Activated naive CD8-positive, alpha-beta T cell treated with anti-CD3 and anti-CD28 coated beads, Interleukin-2, amount 50 U/mL, for 24 hours (primary cell): ENCODE measurements around the gene WDFY4.

Source experiments
- ATAC-seq: fragments of 150-1000 bp; cut with Tn5 transposase; one replicate; pipeline ENCODE4 v1.10.0; 2021
- DNase-seq: peaks from one replicate; pipeline ENCODE4 v3.0.0; 2021
- H3K27ac Mint-ChIP-seq: one replicate; pipeline ENCODE4 v1.8.0; 2021; ENCODE audit warnings: mild to moderate bottlenecking, mixed read lengths
- H3K27me3 Mint-ChIP-seq: one replicate; pipeline ENCODE4 v1.8.0; 2021; ENCODE audit warnings: mixed read lengths
- H3K36me3 Mint-ChIP-seq: one replicate; pipeline ENCODE4 v1.8.0; 2021; ENCODE audit warnings: low read depth, mixed read lengths
- H3K4me1 Mint-ChIP-seq: one replicate; pipeline ENCODE4 v1.8.0; 2021; ENCODE audit warnings: mixed read lengths
- H3K4me3 Mint-ChIP-seq: one replicate; pipeline ENCODE4 v1.8.0; 2021; ENCODE audit warnings: mild to moderate bottlenecking, moderate library complexity, mixed read lengths
- H3K9me3 Mint-ChIP-seq: one replicate; pipeline ENCODE4 v1.8.0; 2021; ENCODE audit warnings: mixed read lengths

Gene WDFY4

DNA sequence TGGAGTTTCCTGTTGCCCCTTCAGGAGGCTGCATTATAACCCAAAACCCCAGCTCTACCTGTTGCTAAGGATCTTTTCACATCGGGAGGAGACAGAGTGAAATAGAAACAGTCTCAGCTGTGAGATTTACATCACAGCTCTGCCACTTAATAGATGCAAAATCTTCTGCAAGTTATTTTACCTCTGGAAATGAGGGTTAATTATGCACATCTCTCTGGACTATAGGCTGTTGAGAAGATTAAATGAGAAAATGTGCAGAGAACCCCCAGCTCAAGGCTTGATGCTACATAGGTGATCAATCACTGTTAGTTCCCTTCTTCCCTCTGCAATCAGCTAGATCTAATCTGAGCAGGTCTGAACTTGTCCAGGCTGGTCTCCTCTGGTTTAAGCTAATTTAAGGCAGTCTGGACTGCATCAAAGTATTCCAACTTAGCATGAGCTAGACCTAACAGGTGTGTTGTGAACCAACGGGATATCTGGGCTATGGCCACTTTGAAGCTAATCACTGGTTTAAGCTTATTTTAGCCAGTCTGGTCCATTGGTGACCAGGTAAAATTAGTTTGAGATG, 263.9 kb downstream of the WDFY4 start:
- no peaks in the 10 kb centered on the region for H3K4me1 Mint-ChIP-seq
- no peak for ATAC-seq
- no peaks in the 10 kb centered on the region for H3K9me3 Mint-ChIP-seq
- no peak for DNase-seq
- H3K36me3 Mint-ChIP-seq = no peaks in the 10 kb centered on the region
- no peak overlapping the region for H3K4me3 Mint-ChIP-seq
- H3K27ac Mint-ChIP-seq = no peak overlapping the region
- no peaks in the 10 kb centered on the region for H3K27me3 Mint-ChIP-seq

DNA sequence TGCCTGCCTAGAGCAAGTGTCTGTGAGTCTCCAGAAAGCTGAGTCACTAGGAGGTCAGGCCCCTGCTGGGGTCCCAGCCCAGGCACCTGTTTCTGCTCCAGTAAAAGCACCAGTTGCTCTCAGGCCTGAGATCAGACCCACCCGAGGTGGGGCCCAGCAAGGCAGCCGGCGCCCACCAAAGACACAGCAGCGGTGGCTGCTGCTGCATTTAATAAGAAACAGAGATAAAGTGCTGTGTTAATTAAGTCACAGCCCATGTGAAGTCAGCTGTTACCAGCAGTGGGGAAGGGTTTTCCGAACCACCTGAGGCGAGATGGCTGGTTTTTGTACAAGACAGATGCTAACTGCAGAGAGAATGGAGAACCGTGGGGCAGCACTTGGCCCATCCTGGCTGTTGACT, 267.0 kb downstream of the WDFY4 start:
- no peak for ATAC-seq
- no peaks in the 10 kb centered on the region for H3K9me3 Mint-ChIP-seq
- no peaks in the 10 kb centered on the region for H3K27me3 Mint-ChIP-seq
- no peak for DNase-seq
- H3K27ac Mint-ChIP-seq = no peak overlapping the region
- no peaks in the 10 kb centered on the region for H3K4me1 Mint-ChIP-seq
- H3K36me3 Mint-ChIP-seq = no peaks in the 10 kb centered on the region
- no peak overlapping the region for H3K4me3 Mint-ChIP-seq

DNA sequence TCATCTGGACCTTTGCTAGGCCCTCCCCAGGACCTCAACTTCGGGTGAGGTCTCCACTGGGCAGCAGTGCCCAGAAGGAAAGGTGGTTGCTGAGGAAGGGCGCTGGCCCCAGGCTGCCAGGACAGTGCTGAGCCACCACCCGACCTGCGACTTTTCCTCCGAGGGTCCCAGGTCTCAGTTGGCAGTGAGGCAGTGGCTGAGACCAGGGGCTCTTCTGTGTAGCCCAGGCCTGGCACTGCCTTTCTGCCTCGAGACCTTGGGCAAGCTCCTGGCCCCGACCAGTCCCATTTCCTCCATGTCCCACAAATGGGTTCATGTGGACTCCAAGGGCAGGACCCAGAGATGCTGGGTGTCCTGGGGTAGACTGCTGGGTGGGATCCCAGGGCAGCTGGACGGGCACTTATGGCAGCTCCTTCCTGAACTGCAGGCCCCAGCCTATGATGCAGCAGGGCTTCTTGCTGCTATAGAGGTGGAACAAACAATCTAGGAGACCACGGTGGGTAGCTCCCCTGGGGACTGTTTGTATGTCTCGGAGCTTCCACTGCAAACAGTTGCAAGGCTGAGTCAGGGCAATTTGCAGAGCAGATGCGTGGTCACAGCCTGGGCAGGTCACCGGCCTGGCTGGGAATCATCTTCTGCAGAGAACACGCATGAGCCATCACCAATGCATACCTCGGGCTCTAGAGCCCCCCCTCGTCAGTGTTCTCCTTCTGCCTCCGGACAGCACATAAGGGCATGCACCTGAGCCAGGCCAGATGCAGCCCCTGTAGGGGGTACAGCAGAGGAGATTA, 272.9 kb downstream of the WDFY4 start:
- no peak overlapping the region for H3K27ac Mint-ChIP-seq
- ATAC-seq (no peak), DNase-seq (no peak)
- H3K36me3 Mint-ChIP-seq = no peaks in the 10 kb centered on the region
- H3K9me3 Mint-ChIP-seq = no peaks in the 10 kb centered on the region
- H3K4me3 Mint-ChIP-seq = no peak overlapping the region
- no peaks in the 10 kb centered on the region for H3K27me3 Mint-ChIP-seq
- no peaks in the 10 kb centered on the region for H3K4me1 Mint-ChIP-seq

DNA sequence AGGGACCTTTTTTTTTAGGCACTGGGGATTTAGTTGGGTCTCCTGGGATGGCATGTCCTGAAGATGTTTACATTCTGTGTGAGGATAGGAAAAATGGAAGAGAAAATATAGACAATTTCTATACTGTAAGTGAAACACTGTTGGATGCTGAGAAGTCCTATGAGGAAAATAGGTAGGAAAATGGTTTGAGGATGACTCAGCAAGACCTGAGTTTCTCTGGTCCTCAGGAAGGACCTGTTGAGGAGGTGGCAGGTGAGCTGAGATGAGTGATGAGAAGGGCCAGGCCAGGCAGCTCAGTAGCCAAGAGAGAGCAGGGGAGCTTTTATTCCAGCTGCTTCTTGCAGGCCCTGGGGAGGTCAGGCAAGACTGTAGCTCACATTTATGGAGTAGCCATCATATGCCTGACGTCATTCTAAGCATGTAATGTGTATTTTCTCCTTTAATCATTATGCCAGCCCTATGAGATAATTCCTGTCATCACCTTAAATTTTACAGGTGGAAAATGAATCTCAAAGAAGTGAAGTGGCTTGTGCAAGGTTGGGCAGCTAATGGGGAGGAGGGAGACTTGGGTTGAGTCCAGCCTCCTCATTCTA, 274.0 kb downstream of the WDFY4 start:
- no peaks in the 10 kb centered on the region for H3K36me3 Mint-ChIP-seq
- DNase-seq (no peak), ATAC-seq (no peak)
- H3K27ac Mint-ChIP-seq = peak overlapping the region; percentile 4
- no peaks in the 10 kb centered on the region for H3K4me1 Mint-ChIP-seq
- H3K4me3 Mint-ChIP-seq = no peak overlapping the region
- H3K27me3 Mint-ChIP-seq = no peaks in the 10 kb centered on the region
- no peaks in the 10 kb centered on the region for H3K9me3 Mint-ChIP-seq

DNA sequence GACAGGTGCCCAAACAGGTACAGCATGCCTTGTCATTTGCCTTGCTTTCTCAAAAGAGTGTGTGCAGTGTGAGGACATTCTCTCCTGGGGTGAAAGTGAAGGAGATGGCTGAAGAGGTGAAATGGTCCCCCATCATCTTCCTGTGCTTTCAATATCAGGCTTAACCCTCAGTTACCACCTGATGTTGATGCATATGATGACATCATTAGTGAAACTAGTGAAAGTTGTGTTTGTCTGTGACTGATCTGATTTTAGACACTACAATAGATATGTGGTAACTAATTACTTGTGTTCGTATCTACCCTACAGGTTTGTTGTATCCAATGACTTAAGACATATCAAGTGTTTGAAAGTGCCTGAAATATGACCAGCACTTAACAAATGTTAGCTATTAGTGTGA, 279.4 kb downstream of the WDFY4 start:
- H3K9me3 Mint-ChIP-seq = no peaks in the 10 kb centered on the region
- no peaks in the 10 kb centered on the region for H3K4me1 Mint-ChIP-seq
- ATAC-seq = no peak
- peaks cover 2% of the 10 kb centered on the region for H3K36me3 Mint-ChIP-seq
- H3K4me3 Mint-ChIP-seq = no peak overlapping the region
- no peak overlapping the region for H3K27ac Mint-ChIP-seq
- H3K27me3 Mint-ChIP-seq = no peaks in the 10 kb centered on the region
- DNase-seq = no peak

DNA sequence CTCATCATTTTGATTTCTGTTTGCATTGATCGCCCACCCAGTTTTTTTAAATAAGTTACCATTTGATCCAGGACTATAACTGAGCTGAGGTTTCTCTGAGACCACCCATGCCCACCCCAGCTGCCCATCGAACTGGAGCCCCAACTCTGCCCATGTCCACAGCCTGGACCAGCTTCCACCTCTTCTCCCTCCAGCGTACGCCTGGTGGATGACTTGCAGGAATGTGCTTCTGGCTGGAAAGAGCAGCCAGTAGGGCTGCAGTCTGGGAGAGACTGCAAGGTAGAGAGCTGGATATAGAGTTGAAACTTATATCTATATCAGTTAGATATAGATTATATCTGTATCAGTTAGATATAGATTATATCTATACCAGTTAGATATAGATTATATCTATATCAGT, 280.8 kb downstream of the WDFY4 start:
- ATAC-seq = no peak
- H3K4me3 Mint-ChIP-seq = no peak overlapping the region
- H3K27me3 Mint-ChIP-seq = no peaks in the 10 kb centered on the region
- no peaks in the 10 kb centered on the region for H3K4me1 Mint-ChIP-seq
- DNase-seq = no peak
- no peak overlapping the region for H3K27ac Mint-ChIP-seq
- H3K9me3 Mint-ChIP-seq = no peaks in the 10 kb centered on the region
- H3K36me3 Mint-ChIP-seq = peaks cover 2% of the 10 kb centered on the region

DNA sequence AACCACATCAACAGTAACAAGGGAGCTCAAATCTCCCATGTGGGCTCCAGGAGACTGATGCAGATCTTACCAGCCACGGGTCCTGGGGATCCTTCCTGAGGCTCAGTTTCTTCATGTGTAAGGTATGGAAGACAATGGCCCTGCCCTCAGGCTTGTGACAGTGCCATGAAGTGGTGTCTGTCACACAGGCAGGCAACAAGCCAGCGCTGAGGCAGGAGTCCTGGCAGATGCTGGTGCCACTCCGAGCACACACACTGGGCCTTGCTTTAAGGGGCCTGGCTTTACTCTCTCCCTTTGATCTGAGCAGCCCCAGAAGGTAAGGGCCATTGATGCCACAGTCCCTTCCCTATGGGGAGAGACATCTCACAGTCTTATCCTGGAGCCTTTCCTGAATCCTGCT, 283.4 kb downstream of the WDFY4 start:
- no peaks in the 10 kb centered on the region for H3K27me3 Mint-ChIP-seq
- DNase-seq = no peak
- H3K9me3 Mint-ChIP-seq = no peaks in the 10 kb centered on the region
- H3K4me1 Mint-ChIP-seq = no peaks in the 10 kb centered on the region
- ATAC-seq = no peak
- no peak overlapping the region for H3K27ac Mint-ChIP-seq
- peaks cover 2% of the 10 kb centered on the region for H3K36me3 Mint-ChIP-seq
- no peak overlapping the region for H3K4me3 Mint-ChIP-seq

DNA sequence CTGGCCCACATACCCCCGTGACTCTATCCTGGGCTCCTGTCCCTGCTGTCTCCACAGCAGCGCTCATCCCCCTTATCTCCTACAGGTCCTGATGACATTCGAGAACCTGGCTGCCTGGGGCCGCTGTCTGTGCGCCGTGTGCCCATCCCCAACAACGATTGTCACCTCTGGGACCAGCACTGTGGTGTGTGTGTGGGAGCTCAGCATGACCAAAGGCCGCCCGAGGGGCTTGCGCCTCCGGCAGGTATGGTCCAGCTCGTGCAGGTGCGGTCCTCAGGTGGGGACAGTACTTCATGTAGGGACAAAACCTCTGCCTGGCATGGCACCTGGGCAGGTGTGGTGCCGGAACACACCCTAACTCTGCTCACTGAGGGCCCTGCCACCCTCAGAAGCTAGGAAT, 285.4 kb downstream of the WDFY4 start:
- ATAC-seq = no peak
- DNase-seq = no peak
- Mint-ChIP-seq H3K4me3 (no peak overlapping the region), H3K4me1 (no peaks in the 10 kb centered on the region), H3K36me3 (peaks cover 2% of the 10 kb centered on the region), H3K27me3 (no peaks in the 10 kb centered on the region), H3K27ac (no peak overlapping the region), H3K9me3 (no peaks in the 10 kb centered on the region)

DNA sequence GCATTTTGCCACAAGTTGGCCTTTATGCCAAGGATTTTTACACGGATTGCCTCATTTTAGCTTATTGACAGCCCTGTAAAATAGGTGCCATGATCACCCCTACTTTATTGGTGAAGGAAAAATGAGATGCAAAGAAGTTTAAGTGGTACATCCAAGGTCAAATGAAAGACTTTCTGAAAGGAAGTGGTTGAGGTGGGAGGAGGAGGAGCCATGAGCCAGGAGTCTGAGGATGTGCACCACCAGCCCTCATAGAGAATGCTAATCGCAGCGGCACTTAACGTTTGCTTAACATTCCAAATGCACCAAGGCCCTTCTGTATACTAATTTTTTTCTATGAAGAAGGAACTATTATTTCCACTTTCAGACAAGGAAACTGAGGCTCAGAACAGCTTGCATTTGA, 286.0 kb downstream of the WDFY4 start:
- no peaks in the 10 kb centered on the region for H3K9me3 Mint-ChIP-seq
- no peak overlapping the region for H3K4me3 Mint-ChIP-seq
- no peaks in the 10 kb centered on the region for H3K4me1 Mint-ChIP-seq
- peaks cover 2% of the 10 kb centered on the region for H3K36me3 Mint-ChIP-seq
- no peak for ATAC-seq
- no peak for DNase-seq
- H3K27me3 Mint-ChIP-seq = no peaks in the 10 kb centered on the region
- H3K27ac Mint-ChIP-seq = no peak overlapping the region

DNA sequence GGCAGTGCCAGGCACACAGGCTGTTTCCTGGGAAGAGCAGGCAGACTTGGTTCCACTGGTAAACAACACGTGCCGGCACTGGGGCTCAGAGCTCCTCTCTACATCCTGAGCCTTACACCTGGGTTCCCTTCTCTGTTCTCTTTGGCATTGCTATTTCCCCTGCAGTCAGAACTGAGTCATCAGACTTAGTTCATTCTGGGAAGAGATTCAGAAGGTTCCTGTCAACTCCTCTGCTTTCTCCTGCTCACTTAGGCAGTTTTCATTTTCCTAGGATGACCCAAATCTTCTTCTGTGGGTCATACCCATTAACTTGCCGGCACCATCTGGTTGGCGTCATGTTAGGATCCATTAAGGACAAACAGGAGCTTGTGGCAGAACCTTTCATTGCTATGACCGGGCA, 288.4 kb downstream of the WDFY4 start:
- Mint-ChIP-seq H3K27me3 (no peaks in the 10 kb centered on the region), H3K4me1 (no peaks in the 10 kb centered on the region), H3K27ac (no peak overlapping the region), H3K36me3 (no peaks in the 10 kb centered on the region), H3K9me3 (no peaks in the 10 kb centered on the region), H3K4me3 (no peak overlapping the region)
- ATAC-seq (no peak), DNase-seq (no peak)

DNA sequence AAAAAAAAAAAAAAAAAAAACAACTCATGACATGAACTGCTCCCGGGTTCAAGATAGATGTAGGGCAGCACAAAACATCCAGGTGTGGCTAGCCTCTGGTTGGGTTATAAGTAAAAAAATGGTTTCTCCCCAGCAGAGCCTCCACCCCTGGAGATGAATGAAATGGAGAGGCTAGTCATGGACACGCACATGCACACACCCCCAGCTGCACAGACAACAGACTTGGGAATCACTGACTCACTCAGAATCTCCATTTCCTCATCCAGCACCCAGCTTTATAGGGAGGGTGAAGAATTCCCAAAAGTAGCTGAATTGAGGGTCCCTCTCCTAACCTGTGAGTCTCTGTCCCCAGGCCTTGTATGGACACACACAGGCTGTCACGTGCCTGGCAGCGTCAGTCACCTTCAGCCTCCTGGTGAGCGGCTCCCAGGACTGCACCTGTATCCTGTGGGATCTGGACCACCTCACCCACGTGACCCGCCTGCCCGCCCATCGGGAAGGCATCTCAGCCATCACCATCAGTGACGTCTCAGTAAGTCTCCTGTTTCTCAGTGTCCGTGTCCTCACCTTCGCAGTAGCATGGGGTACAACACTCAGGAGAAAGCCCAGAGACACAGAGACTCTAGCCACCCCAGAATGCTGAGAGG, 290.0 kb downstream of the WDFY4 start:
- H3K27me3 Mint-ChIP-seq = no peaks in the 10 kb centered on the region
- no peaks in the 10 kb centered on the region for H3K9me3 Mint-ChIP-seq
- DNase-seq (no peak), ATAC-seq (no peak)
- H3K27ac Mint-ChIP-seq = no peak overlapping the region
- no peak overlapping the region for H3K4me3 Mint-ChIP-seq
- H3K4me1 Mint-ChIP-seq = no peaks in the 10 kb centered on the region
- no peaks in the 10 kb centered on the region for H3K36me3 Mint-ChIP-seq

DNA sequence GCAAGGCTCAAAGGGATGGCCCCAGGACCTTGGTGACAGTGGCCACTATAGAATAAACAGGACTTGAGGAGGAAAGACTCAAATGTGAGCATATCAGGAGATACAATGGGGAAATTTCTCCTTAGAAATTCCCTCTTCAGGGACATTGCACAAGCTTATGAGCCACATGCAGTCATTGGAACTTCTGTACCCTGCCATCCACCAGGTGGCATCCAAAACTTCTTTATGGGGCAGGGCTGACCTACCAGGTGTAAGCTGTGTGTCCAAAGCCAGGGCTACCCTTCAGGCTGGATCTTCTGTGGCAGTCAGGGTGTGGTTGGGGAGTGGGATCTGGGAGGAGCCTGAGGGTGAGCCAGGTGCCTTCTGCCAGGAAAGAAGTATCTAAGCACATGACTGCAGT, 291.5 kb downstream of the WDFY4 start:
- no peak for DNase-seq
- H3K4me1 Mint-ChIP-seq = no peaks in the 10 kb centered on the region
- no peak for ATAC-seq
- no peaks in the 10 kb centered on the region for H3K27me3 Mint-ChIP-seq
- no peaks in the 10 kb centered on the region for H3K9me3 Mint-ChIP-seq
- no peak overlapping the region for H3K4me3 Mint-ChIP-seq
- no peak overlapping the region for H3K27ac Mint-ChIP-seq
- H3K36me3 Mint-ChIP-seq = no peaks in the 10 kb centered on the region

DNA sequence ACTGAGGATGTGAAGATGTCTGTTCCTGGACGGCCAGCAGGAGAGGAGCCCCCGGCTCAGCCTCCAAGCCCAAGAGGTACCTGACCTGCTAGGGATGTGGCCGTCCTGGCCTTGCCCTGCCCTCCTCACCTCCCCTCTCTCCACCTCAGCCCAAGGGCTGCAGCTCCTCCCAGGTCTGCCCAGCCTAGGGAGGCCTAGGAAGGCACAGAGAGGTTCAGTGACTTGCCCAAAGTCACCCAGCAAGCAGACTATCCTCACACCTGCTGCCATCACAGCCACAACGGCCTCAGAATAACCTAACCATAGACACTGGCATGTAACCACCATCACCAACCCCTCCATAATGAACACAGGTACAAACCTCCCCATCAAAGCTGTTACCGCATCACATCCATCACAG, 293.6 kb downstream of the WDFY4 start:
- DNase-seq (no peak), ATAC-seq (no peak)
- H3K4me1 Mint-ChIP-seq = no peaks in the 10 kb centered on the region
- H3K9me3 Mint-ChIP-seq = no peaks in the 10 kb centered on the region
- H3K4me3 Mint-ChIP-seq = no peak overlapping the region
- H3K27ac Mint-ChIP-seq = no peak overlapping the region
- no peaks in the 10 kb centered on the region for H3K36me3 Mint-ChIP-seq
- H3K27me3 Mint-ChIP-seq = no peaks in the 10 kb centered on the region

DNA sequence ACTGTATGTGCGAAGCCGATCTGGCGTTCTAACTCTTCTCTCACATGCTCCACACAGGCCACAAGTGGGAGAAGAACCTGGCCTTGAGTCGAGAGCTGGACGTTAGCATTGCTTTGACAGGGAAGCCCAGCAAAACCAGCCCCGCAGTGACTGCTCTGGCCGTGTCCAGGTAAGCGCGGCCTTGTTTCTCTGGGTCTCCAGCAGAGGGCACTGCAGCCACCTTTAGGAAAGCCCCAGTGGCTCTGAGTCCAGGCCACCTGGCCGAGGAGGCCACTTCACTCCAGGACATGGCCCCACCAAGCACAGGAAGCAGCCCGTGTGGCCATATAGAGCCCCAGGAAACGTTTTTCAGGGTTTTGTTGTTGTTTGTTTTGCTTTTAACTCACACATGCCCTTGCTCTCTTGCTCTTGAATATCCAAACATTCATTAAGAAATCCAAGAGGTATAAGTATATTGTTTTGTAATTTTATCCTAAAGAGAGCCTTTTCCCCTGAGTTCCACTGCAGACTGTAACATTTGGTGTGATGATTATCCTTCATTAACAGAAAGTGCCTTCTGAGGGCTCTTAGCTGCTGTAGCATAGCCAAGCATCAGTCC, 296.7 kb downstream of the WDFY4 start:
- H3K36me3 Mint-ChIP-seq = no peaks in the 10 kb centered on the region
- H3K4me3 Mint-ChIP-seq = no peak overlapping the region
- no peaks in the 10 kb centered on the region for H3K4me1 Mint-ChIP-seq
- no peaks in the 10 kb centered on the region for H3K9me3 Mint-ChIP-seq
- H3K27me3 Mint-ChIP-seq = no peaks in the 10 kb centered on the region
- ATAC-seq = peak; percentile 50
- DNase-seq = peak; percentile 47
- no peak overlapping the region for H3K27ac Mint-ChIP-seq

DNA sequence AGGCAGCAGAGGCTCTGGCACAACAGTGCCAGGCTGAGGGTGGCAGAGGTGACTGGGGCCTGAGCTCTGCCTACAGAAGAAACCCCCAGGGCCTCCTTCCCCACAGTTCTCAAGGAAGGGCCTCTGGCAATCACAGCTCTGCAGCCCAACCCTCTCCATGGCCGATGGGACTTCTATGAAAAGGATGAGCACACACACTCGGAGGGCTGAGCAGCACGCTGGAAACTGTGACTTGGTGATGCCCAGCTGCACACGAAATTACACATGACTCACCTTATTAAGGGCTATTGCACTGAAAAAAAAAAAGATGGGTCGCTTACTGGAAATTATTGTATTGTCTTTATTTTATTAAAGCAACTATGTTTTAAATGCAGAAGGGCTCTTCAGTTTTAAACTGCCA, 297.9 kb downstream of the WDFY4 start:
- H3K27me3 Mint-ChIP-seq = no peaks in the 10 kb centered on the region
- H3K27ac Mint-ChIP-seq = no peak overlapping the region
- DNase-seq (no peak), ATAC-seq (no peak)
- no peaks in the 10 kb centered on the region for H3K9me3 Mint-ChIP-seq
- no peaks in the 10 kb centered on the region for H3K4me1 Mint-ChIP-seq
- H3K4me3 Mint-ChIP-seq = no peak overlapping the region
- H3K36me3 Mint-ChIP-seq = no peaks in the 10 kb centered on the region
